OCI-LY3 (cell line): ENCODE data around the gene HNRNPA3.

Source experiments
- EZH2phosphoT487 ChIP-seq: fragments of 200-600 bp; shearing (Covaris generic); IDR thresholded peaks from 2 replicates; pipeline ENCODE4 v1.6.1; 2018; ENCODE audit warnings: antibody characterized with exemption, mixed run types, low read depth
- TF ChIP-seq, protein P1 (sequence below): fragments of 200-600, 300-600 bp; sonication (generic); IDR thresholded peaks from 2 replicates; pipeline ENCODE4 v1.5.1; 2014; ENCODE audit warnings: antibody characterized with exemption, low read length, low read depth

DNA sequence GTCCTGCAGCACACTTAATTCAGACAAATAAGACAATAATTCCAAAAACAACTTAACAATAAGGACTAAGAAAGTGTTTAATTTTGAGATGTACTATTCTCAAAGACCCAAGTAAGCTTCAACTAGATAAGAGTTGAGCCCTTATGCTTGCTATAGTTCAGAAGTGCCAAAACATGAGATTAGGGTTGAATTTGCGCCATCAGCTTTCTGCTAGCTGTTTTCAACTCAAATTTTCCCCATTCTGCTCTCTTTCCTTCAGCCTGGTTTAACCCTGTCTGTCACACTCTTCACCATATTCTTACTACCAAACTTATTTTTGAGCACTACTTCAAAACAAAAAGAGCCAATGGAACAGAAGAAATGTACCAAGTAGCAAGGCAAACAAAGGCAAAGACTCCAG, 47.8 kb downstream of the HNRNPA3 start:
- TF ChIP-seq, protein P1, sequence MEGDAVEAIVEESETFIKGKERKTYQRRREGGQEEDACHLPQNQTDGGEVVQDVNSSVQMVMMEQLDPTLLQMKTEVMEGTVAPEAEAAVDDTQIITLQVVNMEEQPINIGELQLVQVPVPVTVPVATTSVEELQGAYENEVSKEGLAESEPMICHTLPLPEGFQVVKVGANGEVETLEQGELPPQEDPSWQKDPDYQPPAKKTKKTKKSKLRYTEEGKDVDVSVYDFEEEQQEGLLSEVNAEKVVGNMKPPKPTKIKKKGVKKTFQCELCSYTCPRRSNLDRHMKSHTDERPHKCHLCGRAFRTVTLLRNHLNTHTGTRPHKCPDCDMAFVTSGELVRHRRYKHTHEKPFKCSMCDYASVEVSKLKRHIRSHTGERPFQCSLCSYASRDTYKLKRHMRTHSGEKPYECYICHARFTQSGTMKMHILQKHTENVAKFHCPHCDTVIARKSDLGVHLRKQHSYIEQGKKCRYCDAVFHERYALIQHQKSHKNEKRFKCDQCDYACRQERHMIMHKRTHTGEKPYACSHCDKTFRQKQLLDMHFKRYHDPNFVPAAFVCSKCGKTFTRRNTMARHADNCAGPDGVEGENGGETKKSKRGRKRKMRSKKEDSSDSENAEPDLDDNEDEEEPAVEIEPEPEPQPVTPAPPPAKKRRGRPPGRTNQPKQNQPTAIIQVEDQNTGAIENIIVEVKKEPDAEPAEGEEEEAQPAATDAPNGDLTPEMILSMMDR = no peak
- TF ChIP-seq EZH2phosphoT487 = no peak
